ENCODE measurements around the gene ANK3.

The ANK3 gene

DNA sequence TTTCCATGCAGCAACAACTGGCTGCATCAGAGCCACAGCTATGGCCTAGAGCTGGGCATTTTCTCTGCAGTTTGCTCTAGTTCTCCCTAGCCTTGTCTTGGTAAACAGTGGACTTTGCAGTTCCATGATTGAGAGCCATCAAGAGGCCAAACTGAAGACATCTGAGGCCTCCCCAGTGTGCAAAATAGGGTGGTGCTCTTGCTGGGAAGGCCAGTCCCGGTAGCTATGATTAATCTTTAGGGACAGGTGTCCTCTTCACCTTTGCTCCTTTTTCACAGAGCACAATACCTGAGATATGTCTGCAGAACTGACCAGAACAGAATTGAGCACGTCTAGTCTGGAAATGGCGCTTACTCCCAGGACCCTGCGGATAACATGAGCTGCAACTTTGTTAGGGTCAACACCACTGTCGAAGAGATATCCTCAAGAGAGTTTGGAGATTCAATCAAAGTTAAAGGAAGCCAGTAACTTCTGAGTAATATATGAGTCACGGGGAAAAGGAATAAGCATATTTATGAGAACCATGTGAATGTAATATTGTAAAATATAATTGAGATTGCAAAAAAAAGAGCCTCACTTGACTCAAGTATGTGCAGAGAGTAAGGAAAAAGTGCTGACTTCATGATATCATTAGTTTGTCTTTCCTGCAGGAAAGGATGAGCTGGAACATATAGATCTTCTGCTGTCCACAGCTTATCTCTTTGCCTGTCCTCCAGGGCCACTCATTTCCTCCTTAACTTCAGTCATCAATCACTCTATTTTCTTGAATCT is 76.7 kb downstream of the ANK3 start:
- TF ChIP-seq, protein P1, sequence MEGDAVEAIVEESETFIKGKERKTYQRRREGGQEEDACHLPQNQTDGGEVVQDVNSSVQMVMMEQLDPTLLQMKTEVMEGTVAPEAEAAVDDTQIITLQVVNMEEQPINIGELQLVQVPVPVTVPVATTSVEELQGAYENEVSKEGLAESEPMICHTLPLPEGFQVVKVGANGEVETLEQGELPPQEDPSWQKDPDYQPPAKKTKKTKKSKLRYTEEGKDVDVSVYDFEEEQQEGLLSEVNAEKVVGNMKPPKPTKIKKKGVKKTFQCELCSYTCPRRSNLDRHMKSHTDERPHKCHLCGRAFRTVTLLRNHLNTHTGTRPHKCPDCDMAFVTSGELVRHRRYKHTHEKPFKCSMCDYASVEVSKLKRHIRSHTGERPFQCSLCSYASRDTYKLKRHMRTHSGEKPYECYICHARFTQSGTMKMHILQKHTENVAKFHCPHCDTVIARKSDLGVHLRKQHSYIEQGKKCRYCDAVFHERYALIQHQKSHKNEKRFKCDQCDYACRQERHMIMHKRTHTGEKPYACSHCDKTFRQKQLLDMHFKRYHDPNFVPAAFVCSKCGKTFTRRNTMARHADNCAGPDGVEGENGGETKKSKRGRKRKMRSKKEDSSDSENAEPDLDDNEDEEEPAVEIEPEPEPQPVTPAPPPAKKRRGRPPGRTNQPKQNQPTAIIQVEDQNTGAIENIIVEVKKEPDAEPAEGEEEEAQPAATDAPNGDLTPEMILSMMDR (IDR thresholded peaks at IDR 0.05): no peak

DNA sequence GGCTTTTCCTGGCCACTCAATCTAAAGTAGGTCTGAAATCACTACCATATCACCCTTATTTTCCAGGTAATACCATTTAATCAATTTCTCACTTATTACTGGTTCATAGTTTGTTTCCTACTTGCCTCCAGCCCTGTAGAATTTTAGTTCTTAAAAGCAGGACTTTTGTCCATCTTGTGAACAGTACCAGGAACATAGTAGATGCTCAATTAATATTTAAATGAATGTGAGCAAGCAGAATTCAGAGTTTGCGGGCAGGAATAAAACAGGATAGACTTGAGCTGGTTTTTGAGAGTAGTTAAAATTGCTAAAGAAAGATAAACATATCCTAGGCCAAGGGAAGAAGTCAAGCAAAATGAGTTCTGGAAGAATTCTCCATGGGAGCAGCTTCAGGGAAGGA is 77.9 kb downstream of the ANK3 start:
- TF ChIP-seq, protein P1 (IDR thresholded peaks at IDR 0.05): no peak

DNA sequence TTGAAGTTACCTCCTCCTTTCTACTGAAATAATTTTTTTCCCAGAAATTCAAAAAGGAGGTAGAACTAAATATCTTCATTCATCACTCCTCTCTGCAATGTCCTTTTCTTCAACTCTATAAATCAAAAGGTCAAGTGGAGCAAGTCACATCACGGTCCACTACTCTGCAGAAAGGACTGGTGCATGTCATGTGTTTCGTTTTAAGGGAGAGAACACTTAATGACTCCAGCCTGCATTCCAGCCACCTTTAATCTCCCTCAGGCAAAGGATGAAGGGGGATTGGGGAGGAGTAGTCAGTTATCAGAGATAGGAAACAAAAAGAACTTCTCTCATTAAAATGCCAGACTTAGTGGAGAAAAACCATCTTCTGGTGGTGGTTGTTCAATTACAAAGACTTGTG is 78.9 kb downstream of the ANK3 start:
- TF ChIP-seq, protein P1 (IDR thresholded peaks at IDR 0.05): no peak

DNA sequence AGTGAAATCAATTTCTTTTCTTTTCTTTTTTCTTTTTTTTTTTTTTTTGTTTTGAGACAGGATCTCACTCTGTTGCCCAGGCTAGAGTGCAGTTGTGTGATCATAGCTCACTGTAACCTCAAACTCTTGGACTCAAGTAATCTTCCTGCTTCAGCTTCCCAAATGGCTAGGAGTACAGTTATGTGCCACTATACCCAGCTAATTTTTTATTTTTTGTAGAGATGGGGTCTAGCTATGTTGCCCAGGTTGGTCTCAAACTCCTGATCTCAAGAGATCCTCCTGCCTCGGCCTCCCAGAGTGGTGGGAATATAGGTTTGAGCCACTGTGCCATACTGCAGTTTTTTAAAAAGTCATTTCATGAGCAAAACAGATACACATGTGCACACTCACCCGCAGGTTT is 79.8 kb downstream of the ANK3 start:
- TF ChIP-seq, protein P1 (IDR thresholded peaks at IDR 0.05): no peak

DNA sequence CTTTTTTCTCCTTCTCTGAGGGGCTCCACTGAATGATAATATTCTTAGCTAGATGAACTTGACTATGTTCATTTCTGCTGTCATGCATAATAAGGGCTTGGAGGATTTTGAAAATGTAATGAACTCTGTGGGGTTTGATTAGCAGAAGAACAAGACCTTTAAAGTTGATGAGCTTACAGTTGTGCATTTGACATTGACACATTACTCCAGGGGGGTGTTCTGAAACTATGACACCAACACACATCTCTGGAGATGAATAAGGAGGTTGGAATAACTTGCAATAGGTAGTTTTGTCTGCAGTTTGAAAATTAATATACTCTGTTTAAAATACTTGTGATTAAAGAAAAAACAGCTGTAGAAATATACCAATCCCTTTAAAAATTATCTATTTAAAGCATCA is 80.3 kb downstream of the ANK3 start:
- TF ChIP-seq, protein P1 (IDR thresholded peaks at IDR 0.05): no peak

DNA sequence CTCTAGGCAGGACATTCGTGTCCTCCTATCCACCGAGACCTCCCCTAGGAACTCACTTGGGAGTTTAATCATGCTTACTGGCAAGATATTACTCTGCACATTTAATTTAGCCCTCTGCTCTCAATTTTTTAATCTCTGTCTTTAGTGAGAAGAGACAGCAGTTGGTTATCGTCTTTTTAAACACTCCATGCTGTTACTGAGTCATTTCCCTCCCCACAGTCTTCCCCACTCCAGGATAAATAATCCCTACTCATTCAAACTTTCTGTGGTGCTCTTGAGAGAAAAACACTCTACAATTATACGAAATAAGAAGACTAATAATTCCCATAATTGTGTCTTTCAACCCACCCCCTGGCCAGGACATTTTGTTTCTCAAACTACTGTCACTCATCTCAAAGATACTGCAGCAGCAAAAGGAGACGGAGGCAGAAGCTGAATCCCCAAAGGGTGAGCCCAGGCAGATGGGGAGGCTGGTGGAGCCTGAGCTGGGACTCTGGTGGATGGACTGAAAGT is 84.2 kb downstream of the ANK3 start:
- TF ChIP-seq, protein P1 (IDR thresholded peaks at IDR 0.05): no peak

DNA sequence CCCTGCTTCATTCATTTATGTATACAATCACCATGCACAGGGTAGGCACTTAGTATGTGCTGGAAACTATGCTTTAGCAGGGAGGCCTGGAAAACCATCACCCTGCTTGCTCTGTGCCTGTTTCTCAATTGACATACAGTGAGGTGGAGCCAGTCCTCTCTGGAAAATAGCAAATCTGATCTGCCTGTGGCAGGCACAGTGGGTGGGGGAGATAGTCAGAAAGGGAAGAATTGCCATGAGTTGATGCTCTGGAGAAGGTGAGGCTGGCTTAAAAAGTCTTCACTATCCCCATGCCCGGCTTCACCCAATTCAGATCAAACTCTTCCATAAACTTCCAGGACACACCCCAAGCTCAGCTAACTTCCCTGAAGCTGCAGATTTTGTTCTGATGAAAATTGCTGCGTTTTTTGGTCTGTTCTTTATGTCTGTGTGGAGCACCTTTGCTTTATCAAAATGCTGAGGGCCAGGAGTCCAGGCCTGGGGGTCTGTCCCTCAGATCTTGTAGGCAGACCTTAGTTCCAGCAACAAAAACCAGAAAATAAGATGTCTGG is 84.8 kb downstream of the ANK3 start:
- TF ChIP-seq, protein P1 (IDR thresholded peaks at IDR 0.05): no peak

Data from LNCAP (cell line).